Caco-2 (cell line): ENCODE data around the gene MEGF11. TPM values are rescaled to one million over a fixed set of nuclear protein-coding genes. Genes with fewer than 3 reads are reported as not detected.

Source experiments
- BruUV-seq: library from RNA; stranded (reverse); fragments of 400-500 nt; replicated peaks from 2 replicates; lab custom pipeline; 2021; lab: Mats Ljungman, UMichigan
- CTCF ChIA-PET: fragments of 300-600 bp; sonication (Branson Sonifier 250); formaldehyde crosslinking; loops from one replicate; lab custom pipeline; 2022; ENCODE audit warnings: antibody characterized with exemption; lab: Charles Lee
- POLR2A ChIA-PET: fragments of 300-600 bp; sonication (Branson Sonifier 250); formaldehyde crosslinking; loops from one replicate; lab custom pipeline; 2022; ENCODE audit warnings: antibody characterized with exemption; lab: Charles Lee
- DNase-seq, 2 experiments: peaks; one replicate each; pipeline versions ENCODE4 v3.0.0 to v3.0.0-alpha.2; 2020 to 2022
- H3K27me3 ChIP-seq: replicated peaks from 2 replicates; pipeline ENCODE4 v1.6.0; 2011; ENCODE audit warnings: low read length; ENCODE audit not compliant: control insufficient read depth, insufficient read depth
- H3K36me3 ChIP-seq: 2 replicates; pipeline ENCODE4 v1.5.1; 2011; ENCODE audit warnings: low read length; ENCODE audit not compliant: control insufficient read depth, insufficient read depth
- H3K4me1 ChIP-seq: fragments of 250-450 bp; sonication (Bioruptor Pico); 2 replicates; pipeline ENCODE4 v1.5.1; 2020; ENCODE audit warnings: mild to moderate bottlenecking
- H3K4me3 ChIP-seq: 2 replicates; pipeline ENCODE4 v1.5.1; 2011; ENCODE audit warnings: low read depth, mild to moderate bottlenecking, control low read depth, low read length
- H3K9me3 ChIP-seq: fragments of 250-450 bp; sonication (Bioruptor Pico); 2 replicates; pipeline ENCODE4 v1.5.1; 2020; ENCODE audit warnings: mild to moderate bottlenecking, moderate library complexity
- H3K27ac Mint-ChIP-seq: one replicate; pipeline ENCODE4 v1.8.0; 2022; ENCODE audit warnings: mixed read lengths; ENCODE audit not compliant: unreplicated experiment
- H3K27me3 Mint-ChIP-seq: one replicate; pipeline ENCODE4 v1.8.0; 2022; ENCODE audit warnings: mixed read lengths; ENCODE audit not compliant: insufficient read depth, unreplicated experiment
- H3K36me3 Mint-ChIP-seq: one replicate; pipeline ENCODE4 v1.8.0; 2022; ENCODE audit warnings: mild to moderate bottlenecking, mixed read lengths; ENCODE audit not compliant: insufficient read depth, unreplicated experiment
- H3K4me1 Mint-ChIP-seq: one replicate; pipeline ENCODE4 v1.8.0; 2022; ENCODE audit warnings: low read depth, mixed read lengths; ENCODE audit not compliant: unreplicated experiment
- H3K4me3 Mint-ChIP-seq: one replicate; pipeline ENCODE4 v1.8.0; 2022; ENCODE audit warnings: mild to moderate bottlenecking, moderate library complexity, mixed read lengths; ENCODE audit not compliant: unreplicated experiment
- H3K9me3 Mint-ChIP-seq: one replicate; pipeline ENCODE4 v1.8.0; 2022; ENCODE audit warnings: mixed read lengths; ENCODE audit not compliant: unreplicated experiment
- intact Hi-C: fragments of 100-400 bp; cut with micrococcal nuclease; formaldehyde crosslinking; loops from one replicate; pipeline ENCODE4 v1.10.0; 2022; ENCODE audit not compliant: unreplicated experiment
- total RNA-seq: library from RNA; stranded (reverse); gene quantifications from 2 replicates; pipeline ENCODE4 v1.2.3, GENCODE V29; 2022
- TF ChIP-seq, protein P1 (sequence below), 2 experiments: fragments of 200-600 bp in 1 of 2; IDR thresholded peaks; 1 replicate in 1 of 2; 2 replicates in 1 of 2; pipeline versions ENCODE4 v1.5.1 to v1.8.0; 2011 to 2022; ENCODE audit warnings: antibody characterized with exemption in 1 of 2, control low read depth in 1 of 2, inconsistent platforms in 1 of 2, low read depth in 1 of 2, low read length in 1 of 2, mild to moderate bottlenecking in 1 of 2, moderate library complexity in 1 of 2; ENCODE audit not compliant: insufficient read depth in 1 of 2, severe bottlenecking in 1 of 2, unreplicated experiment in 1 of 2

The MEGF11 gene
- total RNA-seq, 1 experiment from 2014 or later = 0.66 TPM

DNA sequence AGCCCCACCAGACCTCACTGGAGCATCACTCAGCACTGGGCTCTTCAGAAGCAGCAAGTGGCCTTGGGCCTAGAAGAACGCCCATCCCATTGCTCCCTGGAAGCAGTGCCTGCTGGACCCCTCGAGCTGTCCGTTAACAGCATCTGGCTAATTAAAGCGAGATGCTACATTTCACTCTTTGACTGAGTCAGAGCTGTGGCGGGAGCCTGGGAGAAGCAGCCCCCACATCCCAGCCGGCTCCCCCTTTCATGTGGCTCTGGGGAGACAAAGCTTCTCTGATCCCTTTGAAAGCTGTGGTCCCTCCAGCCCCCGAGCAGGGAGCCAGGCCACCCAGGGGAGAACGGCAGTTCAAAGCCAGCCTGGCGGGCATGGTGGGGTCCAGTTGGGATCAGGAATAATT is 103.7 kb downstream of the MEGF11 start:
- Mint-ChIP-seq H3K4me3 (no peak overlapping the region), H3K27ac (no peak overlapping the region), H3K9me3 (no peaks in the 10 kb centered on the region), H3K4me1 (no peaks in the 10 kb centered on the region), H3K27me3 (peaks cover 9% of the 10 kb centered on the region), H3K36me3 (no peaks in the 10 kb centered on the region)
- POLR2A ChIA-PET = interaction anchor here (0.6 kb wide), 1 partner anchor 18 kb away, joined by 3 read pairs; no protein-coding TSS in a partner anchor
- TF ChIP-seq, protein P1, sequence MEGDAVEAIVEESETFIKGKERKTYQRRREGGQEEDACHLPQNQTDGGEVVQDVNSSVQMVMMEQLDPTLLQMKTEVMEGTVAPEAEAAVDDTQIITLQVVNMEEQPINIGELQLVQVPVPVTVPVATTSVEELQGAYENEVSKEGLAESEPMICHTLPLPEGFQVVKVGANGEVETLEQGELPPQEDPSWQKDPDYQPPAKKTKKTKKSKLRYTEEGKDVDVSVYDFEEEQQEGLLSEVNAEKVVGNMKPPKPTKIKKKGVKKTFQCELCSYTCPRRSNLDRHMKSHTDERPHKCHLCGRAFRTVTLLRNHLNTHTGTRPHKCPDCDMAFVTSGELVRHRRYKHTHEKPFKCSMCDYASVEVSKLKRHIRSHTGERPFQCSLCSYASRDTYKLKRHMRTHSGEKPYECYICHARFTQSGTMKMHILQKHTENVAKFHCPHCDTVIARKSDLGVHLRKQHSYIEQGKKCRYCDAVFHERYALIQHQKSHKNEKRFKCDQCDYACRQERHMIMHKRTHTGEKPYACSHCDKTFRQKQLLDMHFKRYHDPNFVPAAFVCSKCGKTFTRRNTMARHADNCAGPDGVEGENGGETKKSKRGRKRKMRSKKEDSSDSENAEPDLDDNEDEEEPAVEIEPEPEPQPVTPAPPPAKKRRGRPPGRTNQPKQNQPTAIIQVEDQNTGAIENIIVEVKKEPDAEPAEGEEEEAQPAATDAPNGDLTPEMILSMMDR (IDR thresholded peaks at IDR 0.05; ENCODE audit: insufficient read depth in 1 of 2, low read depth in 1 of 2, low read length in 1 of 2, severe bottlenecking in 1 of 2, unreplicated experiment in 1 of 2) = no peak
- intact Hi-C loops = no loop called here
- no peak for DNase-seq
- no peak overlapping the region for H3K4me3 ChIP-seq
- no peaks in the 10 kb centered on the region for H3K9me3 ChIP-seq
- no TSS peak for BruUV-seq
- CTCF ChIA-PET = no interaction called here
- H3K27me3 ChIP-seq = no peaks in the 10 kb centered on the region; the same call in 1 of the 2 replicates
- no peaks in the 10 kb centered on the region for H3K36me3 ChIP-seq
- no peaks in the 10 kb centered on the region for H3K4me1 ChIP-seq

DNA sequence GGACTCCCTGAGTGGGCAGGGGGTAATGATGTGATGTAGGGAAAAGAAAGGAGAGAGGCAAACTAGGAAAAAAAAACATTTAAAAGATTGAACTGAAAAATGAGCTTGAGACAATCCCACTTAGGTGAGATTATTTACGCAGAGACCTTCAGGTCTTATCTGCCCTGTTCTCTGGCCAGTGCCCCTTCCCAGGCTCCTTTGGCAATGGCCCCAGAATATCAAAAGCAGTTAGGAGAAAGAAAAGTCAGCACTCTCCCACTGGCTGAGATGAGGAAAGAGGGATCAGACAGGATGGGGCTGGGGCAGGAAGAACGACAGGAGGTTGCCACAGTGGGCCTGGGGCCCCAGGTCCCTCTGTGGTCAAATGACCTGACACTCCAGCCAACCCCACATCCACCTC is 105.4 kb downstream of the MEGF11 start:
- H3K9me3 Mint-ChIP-seq = no peaks in the 10 kb centered on the region
- TF ChIP-seq, protein P1 (IDR thresholded peaks at IDR 0.05; ENCODE audit: insufficient read depth in 1 of 2, low read depth in 1 of 2, low read length in 1 of 2, severe bottlenecking in 1 of 2, unreplicated experiment in 1 of 2) = no peak
- no TSS peak for BruUV-seq
- no peaks in the 10 kb centered on the region for H3K4me1 Mint-ChIP-seq
- DNase-seq = no peak
- H3K27ac Mint-ChIP-seq = no peak overlapping the region
- POLR2A ChIA-PET = no interaction called here
- CTCF ChIA-PET = no interaction called here
- Histone ChIP-seq H3K27me3 (no peaks in the 10 kb centered on the region; the same call in 1 of the 2 replicates), H3K4me1 (no peaks in the 10 kb centered on the region), H3K4me3 (no peak overlapping the region), H3K36me3 (no peaks in the 10 kb centered on the region), H3K9me3 (no peaks in the 10 kb centered on the region)
- H3K36me3 Mint-ChIP-seq = no peaks in the 10 kb centered on the region
- intact Hi-C loops = no loop called here
- H3K27me3 Mint-ChIP-seq = peaks cover 9% of the 10 kb centered on the region
- no peak overlapping the region for H3K4me3 Mint-ChIP-seq

DNA sequence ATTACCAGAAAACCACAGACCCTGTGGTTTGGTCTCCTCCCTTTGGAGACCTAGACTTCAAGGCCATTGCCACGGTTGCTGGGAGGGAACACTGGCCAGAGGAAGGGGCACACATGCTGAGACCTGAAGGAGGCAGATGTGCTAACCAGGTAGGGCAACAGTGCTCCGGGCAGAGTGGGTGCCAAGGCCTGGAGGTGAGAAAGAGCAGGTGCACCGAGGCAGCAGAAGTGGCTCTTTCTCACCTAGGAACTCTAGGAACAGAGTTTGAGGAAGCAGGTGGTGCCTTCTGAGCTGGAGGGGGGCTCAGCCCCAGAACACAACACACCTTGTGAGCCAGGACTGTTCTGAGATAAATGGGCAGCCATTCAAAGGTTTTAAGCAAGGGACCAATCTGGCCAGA is 106.1 kb downstream of the MEGF11 start:
- H3K4me3 ChIP-seq = no peak overlapping the region
- no peaks in the 10 kb centered on the region; the same call in 1 of the 2 replicates for H3K27me3 ChIP-seq
- no peaks in the 10 kb centered on the region for H3K36me3 Mint-ChIP-seq
- no peaks in the 10 kb centered on the region for H3K4me1 ChIP-seq
- intact Hi-C loops = no loop called here
- H3K4me3 Mint-ChIP-seq = no peak overlapping the region
- ChIA-PET CTCF (no interaction called here), POLR2A (no interaction called here)
- H3K27ac Mint-ChIP-seq = no peak overlapping the region
- H3K36me3 ChIP-seq = no peaks in the 10 kb centered on the region
- DNase-seq = no peak
- TF ChIP-seq, protein P1 (IDR thresholded peaks at IDR 0.05; ENCODE audit: insufficient read depth in 1 of 2, low read depth in 1 of 2, low read length in 1 of 2, severe bottlenecking in 1 of 2, unreplicated experiment in 1 of 2) = no peak
- H3K4me1 Mint-ChIP-seq = no peaks in the 10 kb centered on the region
- BruUV-seq = no TSS peak
- no peaks in the 10 kb centered on the region for H3K9me3 Mint-ChIP-seq
- no peaks in the 10 kb centered on the region for H3K9me3 ChIP-seq
- H3K27me3 Mint-ChIP-seq = peaks cover 5% of the 10 kb centered on the region
